GM18498 (cell line): ENCODE measurements around the gene GPR17.
A peak's percentile ranks its signal among the peaks of the same experiment; 100 is the strongest.

Experiments
- ATAC-seq: cut with Tn5 transposase; IDR thresholded peaks from one replicate; pipeline ENCODE4 v1.9.1; 2021; ENCODE audit warnings: mild to moderate bottlenecking, moderate library complexity; ENCODE audit not compliant: unreplicated experiment

Gene GPR17

GRCh38 chr2:127681976-127682857 lies 36.3 kb downstream of the GPR17 start:
- no peak for ATAC-seq

DNA sequence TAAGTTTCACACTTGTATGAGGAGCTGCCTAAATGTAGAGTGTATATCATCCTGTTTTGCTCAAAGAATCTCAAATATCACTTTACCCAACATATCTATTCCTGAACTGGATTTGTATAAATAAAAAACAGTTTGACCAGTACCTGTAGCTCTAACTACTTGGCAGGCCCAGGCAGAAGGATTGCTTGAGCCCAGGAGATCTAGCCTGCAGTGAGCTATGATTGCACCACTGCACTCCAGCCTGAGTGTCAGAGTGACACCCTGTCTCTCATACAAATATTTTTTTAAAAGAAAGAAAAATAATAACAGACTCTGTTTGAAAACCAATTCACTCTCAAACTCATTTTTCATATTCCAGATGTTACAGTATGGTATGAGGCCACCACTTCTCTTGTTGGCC lies 37.1 kb downstream of the GPR17 start:
- no peak for ATAC-seq

DNA sequence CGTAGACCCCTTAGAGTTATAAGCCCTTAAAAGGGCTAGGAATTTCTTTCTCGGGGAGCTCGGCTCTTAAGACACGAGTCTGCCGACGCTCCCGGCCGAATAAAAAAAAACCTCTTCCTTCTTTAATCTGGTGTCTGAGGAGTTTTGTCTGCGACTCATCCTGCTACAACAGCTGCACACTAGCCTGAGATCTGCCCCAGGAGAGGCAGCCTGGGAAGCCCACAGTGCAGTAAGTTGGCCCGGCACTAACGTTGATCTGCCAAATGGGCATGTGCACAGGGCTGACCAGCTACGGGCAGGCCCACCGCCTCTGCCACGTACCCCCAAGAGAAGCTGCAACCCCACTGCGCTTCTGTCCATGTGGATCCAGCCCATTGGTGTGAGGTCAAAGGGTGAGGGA lies 37.8 kb downstream of the GPR17 start:
- no peak for ATAC-seq

GRCh38 chr2:127685410-127686080 lies 39.6 kb downstream of the GPR17 start:
- ATAC-seq, result no peak

DNA sequence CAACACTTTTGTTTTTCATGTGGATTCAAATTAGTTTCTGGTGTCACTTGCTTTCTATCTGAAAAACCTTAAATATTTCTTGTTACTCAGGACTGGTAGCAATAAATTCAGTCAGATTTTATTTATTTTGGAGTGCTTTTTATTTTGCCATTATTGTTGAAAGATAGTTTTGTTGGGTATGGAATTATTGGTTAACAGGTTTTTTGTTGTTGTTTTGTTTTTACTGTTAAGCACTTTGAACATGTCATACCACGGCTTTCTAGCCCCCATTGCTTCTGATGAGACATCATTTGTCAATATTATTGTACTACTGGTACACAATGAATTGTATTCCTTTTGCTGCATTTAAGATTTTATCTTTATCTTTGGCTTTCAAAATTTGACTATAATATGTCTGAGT lies 42.5 kb downstream of the GPR17 start:
- ATAC-seq, result no peak

- ATAC-seq, result no peak
Measured at GRCh38 chr2:127690696-127691095, 44.7 kb downstream of the GPR17 start.

DNA sequence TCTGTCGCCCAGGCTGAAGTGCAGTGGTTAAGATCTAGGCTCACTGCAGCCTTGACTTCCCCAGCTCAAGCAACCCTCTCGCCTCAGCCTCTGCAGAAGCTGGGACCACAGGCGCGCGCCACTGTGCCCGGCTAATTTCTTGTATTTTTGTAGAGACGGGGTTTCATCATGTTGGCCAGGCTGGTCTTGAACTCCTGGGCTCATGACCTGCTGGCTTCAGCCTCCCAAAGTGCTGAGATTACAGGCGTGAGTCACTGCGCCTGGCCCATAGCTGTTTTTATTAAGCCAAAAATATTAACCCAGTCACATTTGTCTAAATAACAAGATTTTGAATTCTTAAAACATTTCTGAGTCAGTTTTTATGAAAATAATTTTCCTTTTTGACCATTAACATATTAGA lies 49.0 kb downstream of the GPR17 start:
- ATAC-seq, result no peak

DNA sequence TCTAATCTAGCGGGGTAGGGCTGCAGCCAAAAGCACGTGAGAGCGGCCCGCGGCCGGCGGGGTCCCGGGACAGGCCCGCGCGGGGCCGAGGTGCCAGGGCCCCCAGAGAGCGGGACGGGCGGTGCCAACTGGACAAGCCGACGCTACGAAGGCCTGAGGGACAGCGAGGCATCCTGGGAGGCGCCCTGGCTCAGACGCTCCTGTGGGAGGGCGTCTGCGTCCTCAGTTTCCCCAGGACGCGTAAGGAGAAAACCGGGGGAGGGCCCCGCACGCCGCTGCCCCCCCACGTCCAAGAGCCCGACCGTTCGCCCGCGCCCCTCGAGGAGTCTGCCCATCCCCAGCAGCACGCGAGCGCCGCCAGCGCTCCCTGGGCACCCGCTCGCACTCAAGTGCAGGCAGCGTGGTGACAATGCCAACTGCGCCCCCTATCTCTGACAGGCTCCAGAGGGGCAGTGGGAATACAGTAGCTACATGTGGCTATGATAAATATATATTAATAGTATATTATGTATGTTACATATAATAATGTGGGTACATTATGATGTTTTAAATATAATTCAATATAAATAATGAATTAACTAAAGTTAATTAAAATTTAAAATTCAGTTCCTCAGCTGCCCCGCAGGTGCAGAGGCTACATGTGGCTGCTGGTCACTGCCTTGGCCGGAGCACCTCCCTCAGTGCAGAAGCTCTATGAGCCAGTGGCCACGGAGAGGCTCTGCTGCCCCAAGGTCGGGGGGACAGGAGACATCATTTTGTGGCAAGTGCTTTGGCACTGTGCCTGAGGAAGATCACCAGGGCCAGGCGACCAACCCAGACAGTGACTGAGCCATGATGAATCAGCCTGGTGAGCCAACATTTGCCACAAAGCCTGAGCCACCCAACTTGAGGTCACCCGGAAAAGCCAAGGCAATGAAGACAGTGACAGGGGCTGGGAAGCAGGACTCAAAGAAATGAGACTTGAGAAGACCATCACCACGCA lies 49.8 kb downstream of the GPR17 start:
- no peak for ATAC-seq

- ATAC-seq, result no peak
Measured at GRCh38 chr2:127697482-127698180, 51.7 kb downstream of the GPR17 start.

GRCh38 chr2:127698553-127699355 lies 52.8 kb downstream of the GPR17 start:
- no peak for ATAC-seq

- peak; percentile 66 for ATAC-seq
Measured at GRCh38 chr2:127700527-127701192, 54.7 kb downstream of the GPR17 start.

DNA sequence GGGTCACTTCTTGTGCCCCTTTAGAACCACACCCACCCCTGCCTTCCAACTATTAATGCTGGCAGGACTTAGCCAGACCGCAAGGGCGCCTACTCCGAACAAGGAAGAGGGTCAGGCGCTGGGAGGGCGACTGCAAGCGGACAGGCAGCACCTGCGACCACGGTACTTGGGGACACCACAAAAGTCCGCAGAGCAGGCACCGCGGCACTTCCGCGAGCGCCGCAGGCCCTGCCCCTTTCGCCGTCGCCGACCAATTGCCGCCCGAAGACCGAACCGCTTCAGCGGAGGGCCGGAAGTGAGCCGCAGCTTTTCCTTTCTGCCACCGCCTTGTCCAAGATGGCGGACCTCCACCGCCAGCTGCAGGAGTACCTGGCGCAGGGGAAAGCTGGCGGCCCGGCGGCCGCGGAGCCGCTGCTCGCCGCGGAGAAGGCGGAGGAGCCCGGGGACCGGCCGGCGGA lies 55.3 kb downstream of the GPR17 start, which contains the start of gene SFT2D3:
Gene SFT2D3, plus strand, starts transcription at position 305 of the 458 bp plus-strand sequence. Its CDS starts 32 bp downstream, at position 337.
- ATAC-seq, result peak; percentile 69

GRCh38 chr2:127701651-127702394 lies 55.9 kb downstream of the GPR17 start:
- ATAC-seq, result peak; percentile 51
